Measurements from ENCODE around the gene PRPF6. TPM values are rescaled to one million over a fixed set of nuclear protein-coding genes. Genes with fewer than 3 reads are reported as not detected.

PRPF6 gene
- polyA plus RNA-seq, 3 donors, result 28.9 to 37.2 (median 34.1) TPM

DNA sequence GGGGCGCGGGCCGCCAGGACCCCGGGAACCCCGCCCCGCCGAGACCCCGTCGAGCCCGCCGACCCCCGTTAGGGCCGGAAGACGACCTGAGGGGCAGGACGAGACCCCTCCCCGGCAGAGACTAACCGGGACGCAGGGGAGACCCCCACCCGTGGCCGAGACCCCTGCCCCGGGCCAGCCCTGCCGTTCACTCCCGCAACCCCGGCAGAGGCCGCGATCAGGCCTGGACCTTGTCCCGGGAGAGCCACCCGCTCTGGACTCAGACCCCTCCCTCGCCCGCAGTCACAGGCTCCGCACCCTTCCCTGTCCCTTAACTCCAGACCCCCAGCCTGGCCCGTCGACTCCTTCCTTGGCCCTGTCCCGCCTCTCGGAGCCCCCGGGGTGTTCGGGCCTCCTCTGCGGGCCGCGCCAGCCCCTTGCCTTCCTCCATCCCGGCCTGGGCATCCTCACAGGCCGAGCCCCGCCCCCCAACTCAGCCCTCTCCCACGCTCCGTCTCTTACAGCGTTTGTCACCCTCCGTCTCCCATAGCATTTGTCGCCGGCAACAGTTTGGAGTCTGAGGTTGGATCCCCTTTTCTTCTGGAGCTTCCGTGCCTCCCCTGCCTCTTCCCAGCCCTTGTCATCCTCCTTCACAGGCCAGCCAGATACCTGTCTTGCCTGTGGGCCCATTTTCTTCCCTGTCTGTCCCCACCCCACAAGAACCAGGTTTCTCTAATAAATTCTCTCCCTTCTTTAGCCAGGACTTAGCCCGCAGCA is 82.6 kb downstream of the PRPF6 start:
- H3K27ac ChIP-seq (ENCODE audit: low read depth, low read length), result no peak overlapping the region
- WGBS, 3 donors, result 2 to 7% (median 3%) methylated on average over 32 to 51 of the region's 51 CpGs

DNA sequence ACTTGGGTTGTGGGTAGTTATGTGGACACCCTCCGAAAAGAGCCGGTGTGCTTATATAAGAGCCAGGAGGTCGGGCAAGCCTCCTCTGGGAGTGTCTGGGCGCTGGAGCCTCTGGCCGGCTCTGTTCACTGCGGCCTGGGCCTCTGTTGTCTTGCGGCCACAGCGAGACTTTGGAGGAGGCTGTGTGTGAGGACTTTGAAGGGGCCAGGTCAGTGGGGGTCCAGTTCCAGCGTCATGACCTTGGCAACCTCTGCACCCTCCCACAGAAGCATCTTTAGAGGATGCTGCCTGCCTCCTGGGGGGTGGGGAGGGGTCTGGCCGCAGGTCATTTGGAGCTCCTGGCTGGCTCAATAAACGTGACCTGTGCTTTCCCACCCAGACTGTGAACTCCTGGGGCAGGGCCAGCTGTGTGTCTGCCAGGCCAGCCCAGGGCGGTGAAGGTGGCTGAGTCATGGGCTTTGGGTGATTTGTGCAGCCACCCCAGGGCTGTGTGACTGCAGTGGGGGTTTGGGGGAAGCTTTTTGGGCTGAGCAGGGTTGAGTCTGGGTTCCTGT is 83.3 kb downstream of the PRPF6 start:
- no peak overlapping the region for H3K27ac ChIP-seq (ENCODE audit: low read depth, low read length)
- 25 to 44% (median 35%) methylated on average over 12 of the region's 12 CpGs for WGBS, 3 donors

DNA sequence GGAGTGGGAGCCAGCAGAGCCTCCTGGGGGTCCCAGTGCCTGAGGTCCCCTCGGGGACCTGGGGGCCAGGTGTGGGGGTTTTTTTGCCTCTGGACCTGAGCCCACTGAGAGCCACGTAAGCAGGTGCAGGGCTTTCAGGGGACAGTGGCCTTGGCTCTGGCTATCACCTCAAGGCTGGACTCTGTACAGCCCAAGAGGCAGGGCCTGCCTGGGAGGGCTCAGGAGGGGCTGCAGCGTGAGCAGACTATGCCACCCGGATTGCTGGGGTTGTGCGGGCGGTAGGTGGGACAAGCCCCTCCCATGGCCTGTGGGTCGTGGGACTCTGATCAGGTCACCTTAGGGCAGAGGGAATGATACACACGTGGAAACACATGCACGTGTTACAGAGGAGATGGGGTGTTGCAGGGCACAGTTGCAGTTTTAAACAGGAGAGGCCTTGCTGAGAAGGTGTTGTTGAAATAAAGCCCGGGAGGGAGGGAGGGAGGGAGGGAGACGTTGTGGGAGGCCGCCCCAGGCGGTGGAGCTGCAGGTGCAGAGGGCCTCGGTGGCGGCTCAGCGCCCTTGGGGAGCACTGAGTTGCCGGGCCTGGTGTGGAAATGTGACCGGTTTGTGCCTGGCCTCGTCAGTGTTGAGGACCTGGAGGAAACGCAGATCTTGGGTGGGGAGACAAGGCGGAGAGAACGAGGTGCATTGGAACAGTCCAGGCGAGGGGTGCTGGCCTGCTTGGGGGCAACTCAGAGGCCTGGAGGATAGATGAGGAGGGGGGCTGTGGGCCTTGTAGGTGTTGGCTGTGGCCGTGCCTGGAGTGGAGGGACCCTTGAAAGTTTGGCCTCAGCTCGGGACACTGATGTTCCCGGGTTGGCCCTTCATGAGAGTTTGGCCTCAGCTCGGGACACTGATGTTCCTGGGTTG is 84.4 kb downstream of the PRPF6 start:
- no peak overlapping the region for H3K27ac ChIP-seq (ENCODE audit: low read depth, low read length)
- 49 to 52% (median 49%) methylated on average over 27 of the region's 27 CpGs for WGBS, 3 donors

DNA sequence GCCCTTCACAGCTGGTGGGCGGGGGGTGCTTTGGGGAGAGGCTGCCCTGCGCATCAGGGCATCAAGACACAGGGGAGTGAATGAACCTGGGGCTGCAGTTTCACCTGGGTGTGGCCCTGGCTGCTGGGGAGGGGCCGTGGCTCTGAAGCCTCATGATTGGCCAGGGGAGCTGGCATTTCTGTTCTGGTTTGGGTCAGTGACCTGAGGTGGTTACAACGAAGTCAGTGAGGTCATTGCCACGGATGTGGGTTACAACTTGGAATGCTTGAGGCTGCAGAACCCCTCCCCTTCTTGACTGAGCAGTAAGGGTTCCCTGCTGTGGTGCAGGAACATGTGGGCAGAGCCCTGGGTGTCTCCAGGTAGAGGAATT is 85.0 kb downstream of the PRPF6 start:
- H3K27ac ChIP-seq (ENCODE audit: low read depth, low read length), result no peak overlapping the region
- WGBS, 3 donors, result 37 to 64% (median 49%) methylated on average over 5 of the region's 5 CpGs

DNA sequence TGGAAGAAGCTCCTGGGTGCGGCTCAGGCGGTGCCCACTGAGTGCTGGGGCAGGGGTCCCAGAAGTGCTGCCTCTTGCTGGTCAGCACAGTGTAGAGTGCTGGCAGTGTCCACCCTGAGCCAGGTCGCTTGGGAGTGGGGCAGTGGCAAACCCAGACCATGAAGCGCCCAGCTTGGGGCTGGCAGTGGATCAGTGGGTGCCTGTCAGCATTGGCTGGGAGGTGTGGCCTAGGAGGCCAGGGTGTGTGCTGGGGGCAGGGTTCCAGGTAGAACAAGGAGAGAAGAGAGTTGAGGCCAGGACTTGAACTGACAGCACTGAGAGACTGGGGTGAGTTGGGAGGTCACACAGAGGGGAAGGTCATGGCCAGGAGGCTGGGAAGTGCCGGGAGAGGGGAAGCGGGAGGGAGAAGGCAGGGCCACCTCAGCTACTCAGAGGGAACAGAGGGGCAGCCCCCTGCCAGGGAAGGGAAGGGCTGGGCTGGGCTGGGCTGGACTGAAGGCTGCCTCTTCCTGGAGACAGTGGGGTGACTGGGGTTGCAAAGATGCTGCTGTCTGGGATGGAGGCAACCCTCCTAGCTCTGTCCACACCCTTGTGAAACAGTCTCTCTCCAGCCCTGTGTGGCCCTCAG is 86.2 kb downstream of the PRPF6 start:
- WGBS, 3 donors, result 74 to 86% (median 80%) methylated on average over 6 of the region's 6 CpGs
- H3K27ac ChIP-seq (ENCODE audit: low read depth, low read length), result no peak overlapping the region

DNA sequence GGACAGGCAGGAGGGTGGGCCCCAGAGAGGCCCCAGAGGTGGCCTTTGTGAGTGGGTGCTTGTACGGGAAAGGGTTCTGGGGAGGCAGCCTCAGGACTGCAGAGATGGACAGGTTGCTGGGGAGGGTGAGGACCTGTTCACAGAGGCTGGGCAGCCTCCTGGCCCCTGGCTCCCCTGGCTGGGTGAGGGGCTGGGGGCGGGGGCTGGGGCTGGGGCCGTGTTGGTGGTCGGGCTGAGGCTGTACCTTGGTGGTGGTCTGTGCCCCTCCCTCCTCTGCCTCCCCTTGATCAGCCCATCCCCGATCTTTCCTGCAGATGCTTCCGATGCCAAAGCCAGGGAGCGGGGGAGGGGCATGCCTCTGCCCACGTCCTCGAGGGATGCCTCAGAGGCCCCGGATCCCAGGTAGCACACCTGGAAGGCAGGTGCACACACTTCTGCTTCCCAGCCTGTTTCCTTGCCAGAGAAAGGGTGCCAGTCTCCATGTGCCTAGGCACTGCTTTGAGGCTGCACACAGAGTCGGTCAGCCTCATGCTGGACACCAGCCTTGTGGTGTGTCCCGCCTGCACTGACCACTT is 86.9 kb downstream of the PRPF6 start:
- 61 to 76% (median 71%) methylated on average over 10 to 12 of the region's 12 CpGs for WGBS, 3 donors
- H3K27ac ChIP-seq (ENCODE audit: low read depth, low read length), result no peak overlapping the region

DNA sequence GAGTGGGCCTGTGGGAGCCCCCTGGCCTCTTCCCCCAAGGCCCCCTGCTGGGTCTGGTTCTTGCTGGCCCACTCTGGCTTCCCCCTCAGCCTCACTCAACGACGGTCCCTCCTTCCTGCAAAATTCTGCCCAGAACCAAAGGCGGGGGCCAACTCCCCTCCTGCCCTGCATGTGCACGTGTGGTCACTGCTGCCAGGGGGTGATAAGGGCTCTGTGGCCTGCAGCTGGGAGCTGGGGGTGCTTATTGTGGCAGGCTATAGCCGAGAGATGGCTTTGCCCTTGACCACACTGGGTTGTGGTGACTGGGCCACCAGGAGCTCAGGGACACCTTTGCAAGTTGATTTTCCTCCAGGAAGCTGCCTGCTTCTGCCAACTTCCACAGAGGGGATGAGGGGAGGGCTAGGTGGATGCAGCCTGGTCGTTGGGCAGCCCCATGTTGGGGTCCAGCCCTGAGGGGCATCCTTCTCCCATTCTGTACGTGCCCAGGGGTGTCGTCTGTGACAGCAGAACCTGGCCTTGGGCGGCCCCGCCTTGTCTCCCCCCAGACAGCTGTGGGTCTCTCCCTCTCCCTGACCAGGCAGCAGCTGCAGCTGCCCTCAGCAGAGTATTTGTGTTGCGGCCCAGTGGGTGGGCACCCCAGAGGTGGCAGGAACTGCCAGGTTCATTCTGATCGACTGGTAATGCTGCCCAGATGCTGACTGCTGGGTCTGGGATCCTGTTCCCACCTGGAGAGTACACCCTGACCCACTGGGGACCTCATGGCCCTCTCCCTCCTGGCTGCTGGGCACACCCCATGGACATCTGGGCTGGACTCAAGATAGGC is 87.7 kb downstream of the PRPF6 start:
- no peak overlapping the region for H3K27ac ChIP-seq (ENCODE audit: low read depth, low read length)
- 73 to 78% (median 74%) methylated on average over 10 to 12 of the region's 12 CpGs for WGBS, 3 donors

DNA sequence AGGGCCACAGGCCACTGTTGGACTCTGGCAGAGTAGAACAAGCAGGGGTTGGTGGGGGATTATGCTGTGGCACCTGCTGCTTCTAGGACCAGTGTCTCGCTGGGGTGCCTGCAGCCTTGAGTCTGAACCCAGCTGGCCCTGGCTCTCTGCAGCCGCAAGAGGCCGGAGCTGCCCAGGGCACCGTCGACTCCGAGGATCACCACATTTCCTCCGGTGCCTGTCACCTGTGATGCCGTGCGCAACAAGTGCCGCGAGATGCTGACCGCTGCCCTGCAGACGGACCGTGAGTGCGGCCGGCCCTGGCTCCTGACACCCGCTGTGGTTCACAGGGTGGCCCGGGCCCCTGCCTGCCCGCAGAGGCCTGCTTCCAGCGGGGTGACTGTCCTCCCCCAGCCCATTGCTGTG is 88.3 kb downstream of the PRPF6 start:
- no peak overlapping the region for H3K27ac ChIP-seq (ENCODE audit: low read depth, low read length)
- 87 to 88% (median 88%) methylated on average over 20 of the region's 20 CpGs for WGBS, 3 donors

DNA sequence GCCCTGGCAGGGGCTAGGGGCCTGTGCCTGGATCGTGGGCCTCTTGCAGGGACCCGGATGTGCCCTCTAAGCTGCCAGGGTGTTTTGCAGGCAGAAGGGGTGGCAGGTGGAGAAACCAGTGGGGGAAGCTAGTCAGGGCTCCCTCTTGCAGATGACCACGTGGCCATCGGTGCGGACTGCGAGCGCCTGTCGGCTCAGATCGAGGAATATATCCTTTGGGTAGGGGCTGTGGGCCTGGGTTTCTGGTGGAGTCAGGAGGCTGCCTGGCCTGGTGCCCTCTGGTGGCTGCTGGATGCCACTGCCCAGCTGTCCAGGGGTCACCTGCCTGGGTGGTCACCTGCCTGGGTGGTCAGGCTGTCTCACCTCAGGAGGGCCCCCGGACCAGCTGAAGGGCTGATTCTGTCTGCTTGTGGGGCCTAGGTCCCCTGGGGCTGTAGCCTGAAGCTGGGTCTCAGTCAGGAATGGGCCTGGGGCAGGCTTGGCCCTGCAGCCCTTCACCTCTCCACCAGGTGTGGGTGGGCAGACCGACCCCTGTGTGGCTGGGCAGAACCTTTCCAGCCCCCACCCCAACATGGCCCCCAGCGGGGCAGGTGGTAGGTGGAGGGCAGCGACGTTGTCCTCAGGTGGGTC is 88.8 kb downstream of the PRPF6 start:
- WGBS, 3 donors, result 54 to 64% (median 62%) methylated on average over 13 to 14 of the region's 14 CpGs
- H3K27ac ChIP-seq (ENCODE audit: low read depth, low read length), result no peak overlapping the region

DNA sequence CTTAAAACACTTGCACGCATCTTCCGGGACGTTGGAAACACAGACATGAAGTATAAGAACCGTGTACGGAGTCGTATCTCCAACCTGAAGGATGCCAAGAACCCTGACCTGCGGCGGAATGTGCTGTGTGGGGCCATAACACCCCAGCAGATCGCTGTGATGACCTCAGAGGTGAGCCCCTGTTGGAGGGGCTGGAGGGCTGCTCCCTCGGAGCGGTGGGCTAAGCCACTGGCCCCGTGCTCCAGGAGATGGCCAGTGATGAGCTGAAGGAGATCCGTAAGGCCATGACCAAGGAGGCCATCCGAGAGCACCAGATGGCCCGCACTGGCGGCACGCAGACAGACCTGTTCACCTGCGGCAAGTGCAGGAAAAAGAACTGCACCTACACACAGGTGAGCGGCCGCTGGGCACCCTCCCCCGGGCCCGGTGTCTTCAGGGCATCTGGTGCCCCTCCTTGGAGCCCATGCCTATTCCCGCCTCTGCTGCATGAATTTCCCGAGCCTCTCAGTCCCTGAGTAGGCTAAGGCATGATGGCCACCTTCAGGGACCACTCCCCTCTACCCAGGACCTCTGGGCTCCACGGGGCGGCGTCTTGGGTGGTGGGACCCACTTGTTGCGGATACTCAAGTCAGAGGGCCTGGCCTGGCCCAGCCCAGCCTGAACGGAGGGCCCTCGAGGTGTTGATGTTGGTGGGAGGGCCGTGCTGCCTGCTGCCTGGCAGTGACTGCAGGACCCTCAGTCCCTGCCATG is 89.5 kb downstream of the PRPF6 start:
- no peak overlapping the region for H3K27ac ChIP-seq (ENCODE audit: low read depth, low read length)
- WGBS, 3 donors, result 93 to 95% (median 94%) methylated on average over 31 of the region's 31 CpGs

DNA sequence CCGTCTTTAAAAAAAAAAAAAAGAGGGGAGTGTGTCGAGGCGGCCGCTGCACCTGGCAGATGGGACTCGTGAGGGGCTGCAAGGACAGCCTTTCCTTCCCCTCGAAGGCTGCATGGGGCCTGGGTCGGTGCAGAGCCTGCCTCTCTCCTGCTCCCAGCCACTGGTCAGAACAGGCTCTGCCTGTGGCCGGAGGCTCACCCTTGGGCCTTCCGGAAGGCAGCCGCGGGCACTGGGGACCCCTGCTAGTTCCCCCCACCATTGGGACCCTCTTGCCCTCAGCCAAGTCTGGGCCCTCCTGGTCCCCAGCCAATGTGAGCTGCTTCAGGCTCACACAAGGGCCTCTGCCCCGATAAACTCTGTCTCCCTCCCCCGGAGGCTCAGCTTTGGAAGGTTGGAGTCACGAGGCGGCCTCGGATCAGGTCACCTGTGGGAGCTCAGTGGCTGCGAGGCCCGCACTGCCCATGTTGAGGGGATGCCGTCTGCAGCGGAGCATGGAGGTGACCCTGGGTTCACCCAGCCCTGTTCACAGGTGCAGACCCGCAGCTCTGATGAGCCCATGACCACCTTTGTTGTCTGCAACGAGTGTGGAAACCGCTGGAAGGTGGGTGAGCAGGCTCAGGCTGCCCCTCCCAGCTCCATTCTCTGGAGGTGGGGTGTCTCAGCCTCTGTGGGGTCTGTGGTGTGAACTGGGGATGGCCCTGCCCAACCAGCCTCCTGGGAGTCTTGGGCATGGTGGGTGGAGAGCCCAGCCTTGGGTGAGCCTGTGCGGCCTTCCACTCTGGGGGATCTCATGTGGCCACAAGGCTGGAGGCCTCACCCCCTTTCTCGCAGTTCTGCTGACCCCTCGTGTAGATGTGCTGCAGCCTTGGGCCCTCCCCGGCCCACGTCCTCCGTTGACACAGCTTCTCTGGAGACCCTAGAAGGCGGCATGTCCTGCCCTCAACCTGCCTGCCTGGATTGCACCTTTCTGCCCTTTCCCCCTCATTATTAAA is 90.7 kb downstream of the PRPF6 start:
- WGBS, 3 donors, result 88 to 92% (median 88%) methylated on average over 23 to 30 of the region's 30 CpGs
- H3K27ac ChIP-seq (ENCODE audit: low read depth, low read length), result no peak overlapping the region

DNA sequence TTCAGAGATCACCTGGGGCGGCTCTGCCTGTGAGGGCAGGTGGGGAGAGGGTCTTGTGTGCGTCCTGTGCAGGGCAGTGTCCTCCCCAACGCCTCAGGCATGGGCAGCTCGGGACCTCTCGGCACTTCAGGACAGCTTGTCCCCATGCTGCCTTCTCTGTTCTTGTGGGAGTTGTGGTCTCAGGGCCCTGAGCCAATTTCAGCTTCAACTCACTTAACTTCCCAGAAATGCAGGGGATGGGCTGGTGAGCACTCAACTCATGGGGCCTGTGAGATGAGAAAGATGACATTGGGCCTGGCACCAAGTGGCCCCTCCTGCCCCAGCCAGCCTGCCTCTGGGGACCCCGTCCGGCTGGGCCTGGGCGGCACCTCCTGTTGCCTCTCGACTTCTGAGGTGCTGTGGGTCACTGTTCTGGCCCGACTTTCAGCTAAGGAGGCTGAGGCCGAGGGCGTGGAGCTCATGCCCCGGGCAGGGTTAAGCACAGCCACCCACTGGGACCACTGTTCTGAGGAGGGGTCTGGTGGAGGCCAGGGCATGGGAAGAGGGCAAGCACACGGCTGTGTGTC is 91.6 kb downstream of the PRPF6 start:
- 71 to 84% (median 72%) methylated on average over 14 of the region's 14 CpGs for WGBS, 3 donors
- no peak overlapping the region for H3K27ac ChIP-seq (ENCODE audit: low read depth, low read length)

DNA sequence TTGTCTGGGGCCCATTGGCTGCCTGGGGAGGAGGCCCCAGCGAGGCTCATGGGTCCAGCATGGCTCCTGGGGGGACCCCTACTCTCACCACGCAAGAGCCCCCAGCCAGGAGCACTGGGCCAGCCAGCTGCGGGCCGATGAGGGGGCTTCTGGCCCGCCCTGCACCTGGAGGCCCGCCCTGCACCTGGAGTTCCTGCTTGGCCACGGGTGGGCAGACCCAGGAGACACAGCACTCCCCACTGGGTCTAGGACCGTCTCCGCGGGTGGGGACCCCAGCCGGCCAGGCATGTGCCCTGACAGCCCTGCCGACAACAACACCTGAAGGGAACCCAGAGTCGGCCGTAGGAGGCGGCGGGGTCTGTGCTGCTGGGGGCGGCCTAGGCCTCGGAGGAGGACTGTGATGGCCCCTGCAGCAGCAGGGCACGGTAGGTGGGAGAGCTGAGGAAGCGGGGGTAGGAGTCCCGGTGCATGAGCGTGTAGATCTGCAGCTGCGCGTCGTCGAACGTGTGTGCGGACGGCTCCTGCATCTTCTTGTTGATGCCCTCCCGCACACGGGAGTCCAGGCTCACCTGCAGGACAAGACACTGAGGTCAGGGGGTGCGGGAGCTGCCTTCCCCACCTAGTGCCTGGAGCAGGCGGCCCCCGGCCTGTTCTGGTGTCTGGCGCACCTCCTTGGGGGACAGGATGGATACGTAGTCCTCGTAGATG is 92.7 kb downstream of the PRPF6 start:
- WGBS, 3 donors, result 91 to 93% (median 92%) methylated on average over 33 to 37 of the region's 37 CpGs

DNA sequence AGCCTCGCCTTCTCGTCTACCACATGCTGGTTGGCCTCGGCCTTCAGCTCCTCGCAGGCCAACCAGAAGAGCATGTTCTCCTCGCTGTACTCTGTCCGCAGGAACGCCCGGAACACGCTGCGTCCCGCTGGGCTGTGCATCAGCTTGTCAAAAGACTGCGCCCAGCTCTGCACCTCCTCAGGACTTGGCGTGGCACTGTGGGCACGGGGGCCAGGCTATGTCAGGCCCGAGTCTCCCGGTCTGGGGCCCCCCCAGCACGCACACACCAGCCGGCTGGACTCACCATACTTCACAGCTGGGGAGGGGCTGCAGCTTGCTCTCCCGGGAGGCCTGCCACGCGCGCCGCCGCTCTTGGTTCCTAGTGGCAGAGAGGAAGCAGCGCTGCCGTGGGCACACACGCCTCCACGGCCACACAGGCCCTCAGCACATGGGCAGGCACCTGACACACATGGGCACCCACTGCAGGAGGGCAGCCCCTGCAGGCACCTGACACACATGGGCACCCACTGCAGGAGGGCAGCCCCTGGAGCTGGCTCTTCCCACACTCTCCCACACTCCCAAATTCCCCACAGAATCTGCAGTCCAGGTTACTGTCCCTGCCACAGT is 93.4 kb downstream of the PRPF6 start:
- no peak overlapping the region for H3K27ac ChIP-seq (ENCODE audit: low read depth, low read length)
- WGBS, 3 donors, result 90 to 95% (median 91%) methylated on average over 25 to 28 of the region's 28 CpGs

More for the DNA sequence above, 92.7 kb downstream of the PRPF6 start:
- H3K27ac ChIP-seq (ENCODE audit: low read depth, low read length), result no peak overlapping the region

All from adipose tissue (tissue), 3 donors.